Measurements from ENCODE around the gene FOXD4L1.
"Not testable (repeated sequence)": the region's sequence is repeated elsewhere in the genome, so short reads cannot be mapped to it uniquely, and the experiment has no call there.

DNA sequence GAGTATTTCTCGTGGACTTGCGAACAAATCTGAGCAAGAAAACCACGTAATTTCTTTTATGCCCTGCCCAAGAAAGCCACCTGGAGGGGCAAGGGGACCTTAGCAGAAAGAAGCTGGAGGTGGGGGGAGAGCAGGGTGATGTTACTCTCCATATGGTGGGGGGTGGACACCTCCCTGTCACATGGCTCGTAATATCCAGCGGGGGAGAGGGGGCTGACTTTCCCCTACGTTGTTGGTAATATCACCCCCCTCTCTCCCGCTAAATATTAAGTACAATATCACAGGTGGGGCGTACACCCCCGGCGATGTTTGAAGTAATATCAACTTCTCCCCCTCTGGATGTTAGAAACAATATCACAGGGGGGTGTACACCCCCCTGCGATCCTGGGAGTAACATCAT is 9.7 kb downstream of the FOXD4L1 start:
- TF ChIP-seq, protein P1, sequence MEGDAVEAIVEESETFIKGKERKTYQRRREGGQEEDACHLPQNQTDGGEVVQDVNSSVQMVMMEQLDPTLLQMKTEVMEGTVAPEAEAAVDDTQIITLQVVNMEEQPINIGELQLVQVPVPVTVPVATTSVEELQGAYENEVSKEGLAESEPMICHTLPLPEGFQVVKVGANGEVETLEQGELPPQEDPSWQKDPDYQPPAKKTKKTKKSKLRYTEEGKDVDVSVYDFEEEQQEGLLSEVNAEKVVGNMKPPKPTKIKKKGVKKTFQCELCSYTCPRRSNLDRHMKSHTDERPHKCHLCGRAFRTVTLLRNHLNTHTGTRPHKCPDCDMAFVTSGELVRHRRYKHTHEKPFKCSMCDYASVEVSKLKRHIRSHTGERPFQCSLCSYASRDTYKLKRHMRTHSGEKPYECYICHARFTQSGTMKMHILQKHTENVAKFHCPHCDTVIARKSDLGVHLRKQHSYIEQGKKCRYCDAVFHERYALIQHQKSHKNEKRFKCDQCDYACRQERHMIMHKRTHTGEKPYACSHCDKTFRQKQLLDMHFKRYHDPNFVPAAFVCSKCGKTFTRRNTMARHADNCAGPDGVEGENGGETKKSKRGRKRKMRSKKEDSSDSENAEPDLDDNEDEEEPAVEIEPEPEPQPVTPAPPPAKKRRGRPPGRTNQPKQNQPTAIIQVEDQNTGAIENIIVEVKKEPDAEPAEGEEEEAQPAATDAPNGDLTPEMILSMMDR (conservative IDR thresholded peaks at IDR 0.05 in 1 of 2, IDR thresholded peaks at IDR 0.05 in 1 of 2; ENCODE audit: extremely low read depth in 1 of 2, insufficient read depth in 1 of 2, low read depth in 1 of 2, low read length in 2 of 2), result not testable (repeated sequence)
- not testable (repeated sequence) for TF ChIP-seq EZH2 (IDR thresholded peaks at IDR 0.05; ENCODE audit: borderline replicate concordance, low read length)
